ENCODE data around the gene FGF12.
"Not testable (repeated sequence)": the region's sequence is repeated elsewhere in the genome, so short reads cannot be mapped to it uniquely, and the experiment has no call there.

FGF12 gene

GRCh38 chr3:192577271-192577670 lies 150.1 kb downstream of the FGF12 start:
- DNase-seq, result no peak

GRCh38 chr3:192576704-192577103 lies 150.6 kb downstream of the FGF12 start:
- not testable (repeated sequence) for DNase-seq

GRCh38 chr3:192575879-192576506 lies 151.3 kb downstream of the FGF12 start:
- DNase-seq, result no peak

GRCh38 chr3:192573240-192573639 lies 154.1 kb downstream of the FGF12 start:
- DNase-seq, result no peak

GRCh38 chr3:192570821-192571791 lies 156.2 kb downstream of the FGF12 start:
- DNase-seq, result peak; percentile 13

GRCh38 chr3:192570315-192570714 lies 157.0 kb downstream of the FGF12 start:
- DNase-seq, result no peak

GRCh38 chr3:192566706-192567290 lies 160.5 kb downstream of the FGF12 start:
- DNase-seq, result no peak

- no peak for DNase-seq
Observed at GRCh38 chr3:192564611-192565010, 162.7 kb downstream of the FGF12 start.

- no peak for DNase-seq
Observed at GRCh38 chr3:192563417-192563816, 163.9 kb downstream of the FGF12 start.

- DNase-seq, result no peak
Observed at GRCh38 chr3:192553707-192554106, 173.6 kb downstream of the FGF12 start.

GRCh38 chr3:192550356-192550755 lies 177.0 kb downstream of the FGF12 start:
- no peak for DNase-seq

- DNase-seq, result no peak
Observed at GRCh38 chr3:192545333-192545732, 182.0 kb downstream of the FGF12 start.

GRCh38 chr3:192543163-192543562 lies 184.2 kb downstream of the FGF12 start:
- DNase-seq, result no peak

- no peak for DNase-seq
Observed at GRCh38 chr3:192516820-192517219, 210.5 kb downstream of the FGF12 start.

- DNase-seq, result no peak
Observed at GRCh38 chr3:192515664-192516045, 211.7 kb downstream of the FGF12 start.

GRCh38 chr3:192514754-192515663 lies 212.3 kb downstream of the FGF12 start:
- no peak for DNase-seq

- peak; percentile 2 for DNase-seq
Observed at GRCh38 chr3:192514081-192514753, 213.1 kb downstream of the FGF12 start.

GRCh38 chr3:192505731-192506130 lies 221.6 kb downstream of the FGF12 start:
- DNase-seq, result no peak

- DNase-seq, result no peak
Observed at GRCh38 chr3:192501401-192501800, 225.9 kb downstream of the FGF12 start.

GRCh38 chr3:192496905-192497587 lies 230.3 kb downstream of the FGF12 start:
- DNase-seq, result no peak

- no peak for DNase-seq
Observed at GRCh38 chr3:192494174-192494573, 233.2 kb downstream of the FGF12 start.
